ENCODE measurements around the gene DEDD. TPM values are rescaled to one million over a fixed set of nuclear protein-coding genes. Genes with fewer than 3 reads are reported as not detected.

Gene DEDD
- total RNA-seq, 1 donor from 2014 or later, result 31.9 TPM

- DNase-seq (ENCODE audit: low read depth in 2 of 2), result no peak
Measured at GRCh38 chr1:161076410-161076809, 56.1 kb downstream of the DEDD start.

GRCh38 chr1:161074676-161075368, 57.6 kb downstream of the DEDD start:
- DNase-seq (ENCODE audit: low read depth in 2 of 2), result no peak

GRCh38 chr1:161073474-161074121, 58.9 kb downstream of the DEDD start:
- no peak for DNase-seq (ENCODE audit: low read depth in 2 of 2)

GRCh38 chr1:161072751-161073449, 59.6 kb downstream of the DEDD start:
- DNase-seq (ENCODE audit: low read depth in 2 of 2), result no peak

GRCh38 chr1:161071886-161072371, 60.5 kb downstream of the DEDD start:
- DNase-seq (ENCODE audit: low read depth in 2 of 2), result peak; percentile 28 to 45

Other genes with a start within 250 kb of the DEDD start
- not detected in 2 replicates for gene ITLN1, start 247.5 kb downstream of the DEDD start, total RNA-seq
- gene ITLN2, start 177.9 kb downstream of the DEDD start, total RNA-seq, result not detected in 2 replicates
- gene F11R, start 111.5 kb downstream of the DEDD start, total RNA-seq, result 49.3 and 150 TPM in 2 replicates
- 1.7 and 7.1 TPM in 2 replicates for gene TSTD1, start 93.7 kb downstream of the DEDD start, total RNA-seq
- gene USF1, start 86.7 kb downstream of the DEDD start, total RNA-seq, result 83.0 and 105 TPM in 2 replicates
- not detected in 2 replicates for gene ARHGAP30, start 62.8 kb downstream of the DEDD start, total RNA-seq
- gene NECTIN4, start 43.1 kb downstream of the DEDD start, total RNA-seq, result 0.44 TPM in 1 of 2 replicates, not detected in the other
- 0.65 and 0.99 TPM in 2 replicates for gene KLHDC9, start 34.3 kb downstream of the DEDD start, total RNA-seq
- 22.9 and 36.3 TPM in 2 replicates for gene PFDN2, start 14.6 kb downstream of the DEDD start, total RNA-seq
- gene NIT1, start 14.6 kb downstream of the DEDD start, total RNA-seq, result 9.6 and 13.1 TPM in 2 replicates
- gene UFC1, start 21.3 kb upstream of the DEDD start, total RNA-seq, result 111 and 133 TPM in 2 replicates
- 2.8 and 4.6 TPM in 2 replicates for gene USP21, start 26.8 kb upstream of the DEDD start, total RNA-seq
- 13.3 and 16.1 TPM in 2 replicates for gene PPOX, start 33.8 kb upstream of the DEDD start, total RNA-seq
- gene B4GALT3, start 44.8 kb upstream of the DEDD start, total RNA-seq, result 17.4 and 26.8 TPM in 2 replicates
- 7.1 and 9.2 TPM in 2 replicates for gene ADAMTS4, start 66.4 kb upstream of the DEDD start, total RNA-seq
- 130 and 147 TPM in 2 replicates for gene NDUFS2, start 69.7 kb upstream of the DEDD start, total RNA-seq
- gene FCER1G, start 82.6 kb upstream of the DEDD start, total RNA-seq, result not detected in 2 replicates
- gene APOA2, start 91.0 kb upstream of the DEDD start, total RNA-seq, result not detected in 2 replicates
- 12.0 and 13.5 TPM in 2 replicates for gene TOMM40L, start 93.4 kb upstream of the DEDD start, total RNA-seq
- not detected in 2 replicates for gene NR1I3, start 105.5 kb upstream of the DEDD start, total RNA-seq
- not detected in 2 replicates for gene PCP4L1, start 126.1 kb upstream of the DEDD start, total RNA-seq
- 0.60 and 1.3 TPM in 2 replicates for gene MPZ, start 177.3 kb upstream of the DEDD start, total RNA-seq
- gene SDHC, start 181.7 kb upstream of the DEDD start, total RNA-seq, result 10.9 and 13.3 TPM in 2 replicates
- not detected in 2 replicates for gene CFAP126, start 235.2 kb upstream of the DEDD start, total RNA-seq